Measurements from ENCODE around the gene CDH18.

Gene CDH18

GRCh38 chr5:19751326-19751725 is 236.7 kb downstream of the CDH18 start:
- Histone ChIP-seq H3K27ac (no peak overlapping the region), H3K4me3 (no peak overlapping the region)
- DNase-seq (ENCODE audit: low spot score): no peak
- TF ChIP-seq, protein P1, sequence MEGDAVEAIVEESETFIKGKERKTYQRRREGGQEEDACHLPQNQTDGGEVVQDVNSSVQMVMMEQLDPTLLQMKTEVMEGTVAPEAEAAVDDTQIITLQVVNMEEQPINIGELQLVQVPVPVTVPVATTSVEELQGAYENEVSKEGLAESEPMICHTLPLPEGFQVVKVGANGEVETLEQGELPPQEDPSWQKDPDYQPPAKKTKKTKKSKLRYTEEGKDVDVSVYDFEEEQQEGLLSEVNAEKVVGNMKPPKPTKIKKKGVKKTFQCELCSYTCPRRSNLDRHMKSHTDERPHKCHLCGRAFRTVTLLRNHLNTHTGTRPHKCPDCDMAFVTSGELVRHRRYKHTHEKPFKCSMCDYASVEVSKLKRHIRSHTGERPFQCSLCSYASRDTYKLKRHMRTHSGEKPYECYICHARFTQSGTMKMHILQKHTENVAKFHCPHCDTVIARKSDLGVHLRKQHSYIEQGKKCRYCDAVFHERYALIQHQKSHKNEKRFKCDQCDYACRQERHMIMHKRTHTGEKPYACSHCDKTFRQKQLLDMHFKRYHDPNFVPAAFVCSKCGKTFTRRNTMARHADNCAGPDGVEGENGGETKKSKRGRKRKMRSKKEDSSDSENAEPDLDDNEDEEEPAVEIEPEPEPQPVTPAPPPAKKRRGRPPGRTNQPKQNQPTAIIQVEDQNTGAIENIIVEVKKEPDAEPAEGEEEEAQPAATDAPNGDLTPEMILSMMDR (IDR thresholded peaks at IDR 0.05): no peak

GRCh38 chr5:19745247-19745646 is 242.8 kb downstream of the CDH18 start:
- DNase-seq (ENCODE audit: low spot score): no peak
- H3K27ac ChIP-seq: no peak overlapping the region
- H3K4me3 ChIP-seq: no peak overlapping the region
- TF ChIP-seq, protein P1 (IDR thresholded peaks at IDR 0.05): no peak

DNA sequence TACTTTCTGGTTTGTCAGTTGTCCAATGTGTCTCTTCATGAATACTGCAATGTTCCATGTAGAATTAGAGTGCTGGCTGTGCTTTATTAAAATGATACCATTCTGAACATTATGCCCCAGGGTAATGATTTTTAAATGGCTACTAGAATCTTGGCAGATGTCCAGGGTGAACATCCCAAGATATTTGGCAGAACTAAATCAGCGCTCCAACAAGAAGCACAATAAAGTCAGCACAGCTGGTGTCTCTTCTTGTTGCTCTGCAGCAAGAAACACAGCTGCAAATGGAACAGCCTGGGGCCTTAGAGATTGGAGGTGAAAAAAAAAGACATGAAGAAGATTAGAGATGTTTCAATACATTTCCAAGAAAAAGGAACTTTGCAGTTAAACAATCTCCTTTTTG is 248.3 kb downstream of the CDH18 start:
- H3K4me3 ChIP-seq: no peak overlapping the region
- no peak overlapping the region for H3K27ac ChIP-seq
- no peak for DNase-seq (ENCODE audit: low spot score)
- TF ChIP-seq, protein P1 (IDR thresholded peaks at IDR 0.05): no peak

GRCh38 chr5:19734776-19735175 is 253.2 kb downstream of the CDH18 start:
- no peak overlapping the region for H3K27ac ChIP-seq
- no peak overlapping the region for H3K4me3 ChIP-seq
- no peak for DNase-seq (ENCODE audit: low spot score)
- TF ChIP-seq, protein P1 (IDR thresholded peaks at IDR 0.05): no peak

DNA sequence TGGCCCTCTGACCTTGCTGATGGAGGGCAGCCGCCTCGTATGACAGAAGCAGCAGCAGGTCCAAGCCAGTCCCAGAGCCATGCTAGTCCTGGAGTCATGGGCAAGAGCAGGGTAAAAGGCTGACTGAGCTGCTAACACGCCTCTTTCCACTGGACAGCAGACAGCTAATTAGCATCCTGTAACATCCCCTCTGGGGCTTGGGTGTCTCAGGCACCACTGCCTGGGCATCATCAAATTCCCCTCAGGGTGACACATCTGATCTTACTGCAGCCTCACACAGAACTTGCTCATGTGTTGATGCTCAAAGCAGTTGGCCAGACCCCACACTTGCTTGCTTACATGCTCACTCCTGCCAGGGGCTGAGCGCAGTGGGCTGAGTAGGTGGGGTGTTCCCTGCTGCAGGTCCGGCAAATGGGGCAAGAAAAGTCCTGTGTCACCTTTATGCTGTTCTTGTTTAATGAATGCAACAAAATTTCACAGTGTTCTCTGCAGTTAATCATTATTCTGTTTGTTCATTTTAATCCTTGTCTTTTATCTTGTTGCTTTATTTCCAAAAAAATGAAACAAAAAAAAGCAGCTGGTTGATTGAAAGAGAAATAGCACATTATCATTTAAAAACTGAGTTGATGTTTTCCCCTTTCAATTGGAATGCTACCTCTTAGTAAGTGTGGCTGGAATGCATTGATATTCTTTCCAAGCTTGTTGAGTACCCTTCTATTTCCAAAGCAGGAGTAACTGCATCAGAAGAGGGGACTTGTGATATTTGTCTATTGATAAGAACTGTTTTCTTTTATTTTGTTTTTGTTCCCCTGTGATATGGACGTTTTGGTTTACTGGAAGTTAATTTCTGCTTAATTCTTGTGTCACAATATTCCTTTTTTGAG is 254.1 kb downstream of the CDH18 start:
- TF ChIP-seq, protein P1 (IDR thresholded peaks at IDR 0.05): no peak
- DNase-seq (ENCODE audit: low spot score): no peak
- Histone ChIP-seq H3K27ac (no peak overlapping the region), H3K4me3 (no peak overlapping the region)

- no peak for DNase-seq (ENCODE audit: low spot score)
- Histone ChIP-seq H3K4me3 (no peak overlapping the region), H3K27ac (no peak overlapping the region)
- TF ChIP-seq, protein P1 (IDR thresholded peaks at IDR 0.05): no peak
Measured at GRCh38 chr5:19728571-19728970, 259.4 kb downstream of the CDH18 start.

GRCh38 chr5:19719109-19719508 is 268.9 kb downstream of the CDH18 start:
- Histone ChIP-seq H3K4me3 (no peak overlapping the region), H3K27ac (no peak overlapping the region)
- TF ChIP-seq, protein P1 (IDR thresholded peaks at IDR 0.05): no peak
- DNase-seq (ENCODE audit: low spot score): no peak

Measured in coronary artery (tissue), 2 donors.